ENCODE measurements around the gene OGFR.
"Not testable (repeated sequence)": the region's sequence is repeated elsewhere in the genome, so short reads cannot be mapped to it uniquely, and the experiment has no call there.

OGFR gene

GRCh38 chr20:62849431-62849830 is 44.8 kb downstream of the OGFR start:
- DNase-seq: no peak
- Mint-ChIP-seq H3K36me3 (ENCODE audit: low read depth) (peaks cover 50% of the 10 kb centered on the region), H3K4me1 (peaks cover 30% of the 10 kb centered on the region), H3K27me3 (ENCODE audit: low read depth, poor library complexity) (peaks cover 5% of the 10 kb centered on the region), H3K4me3 (no peak overlapping the region), H3K9me3 (no peaks in the 10 kb centered on the region), H3K27ac (no peak overlapping the region)
- TF ChIP-seq CTCF (IDR thresholded peaks at IDR 0.05): no peak

- H3K9me3 Mint-ChIP-seq: no peaks in the 10 kb centered on the region
- TF ChIP-seq CTCF (IDR thresholded peaks at IDR 0.05): no peak
These were observed 45.8 kb downstream of the OGFR start for GRCh38 chr20:62850333-62850974.

GRCh38 chr20:62852196-62852595 is 47.6 kb downstream of the OGFR start:
- no peak for DNase-seq

More at GRCh38 chr20:62850333-62850974, 45.8 kb downstream of the OGFR start:
- Mint-ChIP-seq H3K27ac (no peak overlapping the region), H3K27me3 (ENCODE audit: low read depth, poor library complexity) (peaks cover 5% of the 10 kb centered on the region), H3K4me3 (no peak overlapping the region), H3K4me1 (peaks cover 28% of the 10 kb centered on the region), H3K36me3 (ENCODE audit: low read depth) (peaks cover 51% of the 10 kb centered on the region)
- DNase-seq: no peak

GRCh38 chr20:62852841-62853240 is 48.2 kb downstream of the OGFR start:
- peaks cover 47% of the 10 kb centered on the region for H3K36me3 Mint-ChIP-seq (ENCODE audit: low read depth)
- DNase-seq: no peak

More at GRCh38 chr20:62852196-62852595, 47.6 kb downstream of the OGFR start:
- TF ChIP-seq CTCF (IDR thresholded peaks at IDR 0.05): no peak
- H3K4me3 Mint-ChIP-seq: no peak overlapping the region
- H3K27me3 Mint-ChIP-seq (ENCODE audit: low read depth, poor library complexity): peaks cover 5% of the 10 kb centered on the region
- peaks cover 17% of the 10 kb centered on the region for H3K4me1 Mint-ChIP-seq
- H3K36me3 Mint-ChIP-seq (ENCODE audit: low read depth): peaks cover 46% of the 10 kb centered on the region
- H3K27ac Mint-ChIP-seq: no peak overlapping the region
- no peaks in the 10 kb centered on the region for H3K9me3 Mint-ChIP-seq

GRCh38 chr20:62853304-62853703 is 48.7 kb downstream of the OGFR start:
- H3K27ac Mint-ChIP-seq; H3K27me3 Mint-ChIP-seq (ENCODE audit: low read depth, poor library complexity); H3K9me3 Mint-ChIP-seq; H3K4me3 Mint-ChIP-seq; DNase-seq: not testable (repeated sequence)
- H3K36me3 Mint-ChIP-seq (ENCODE audit: low read depth): peaks cover 45% of the 10 kb centered on the region
- H3K4me1 Mint-ChIP-seq: peaks cover 14% of the 10 kb centered on the region

More at GRCh38 chr20:62852841-62853240, 48.2 kb downstream of the OGFR start:
- Mint-ChIP-seq H3K9me3 (no peaks in the 10 kb centered on the region), H3K27me3 (ENCODE audit: low read depth, poor library complexity) (peaks cover 5% of the 10 kb centered on the region), H3K27ac (no peak overlapping the region), H3K4me3 (no peak overlapping the region), H3K4me1 (peaks cover 13% of the 10 kb centered on the region)
- no peak for TF ChIP-seq CTCF (IDR thresholded peaks at IDR 0.05)

GRCh38 chr20:62854121-62854520 is 49.5 kb downstream of the OGFR start:
- no peak for DNase-seq
- Mint-ChIP-seq H3K4me3 (no peak overlapping the region), H3K9me3 (no peaks in the 10 kb centered on the region), H3K27me3 (ENCODE audit: low read depth, poor library complexity) (peaks cover 10% of the 10 kb centered on the region), H3K36me3 (ENCODE audit: low read depth) (peaks cover 42% of the 10 kb centered on the region), H3K27ac (peak overlapping the region; percentile 70), H3K4me1 (peaks cover 18% of the 10 kb centered on the region)
- no peak for TF ChIP-seq CTCF (IDR thresholded peaks at IDR 0.05)
